Measurements from ENCODE around the gene ZNF638. TPM values are rescaled to one million over a fixed set of nuclear protein-coding genes. Genes with fewer than 3 reads are reported as not detected.

ZNF638 gene
- total and polyA plus RNA-seq, 2 of the 4 experiments (the other 2 are of a cell fraction), result 46.4 to 129 TPM

GRCh38 chr2:71291398-71291797, 40.2 kb upstream of the ZNF638 start:
- no peaks in the 10 kb centered on the region for H4K20me1 ChIP-seq (ENCODE audit: insufficient read depth, low read length)
- no TSS peak for BruUV-seq (replicated peaks)
- no peak overlapping the region for H3K23ac ChIP-seq (ENCODE audit: low read depth, low read length)
- no peaks in the 10 kb centered on the region for H3K36me3 ChIP-seq (ENCODE audit: control insufficient read depth, insufficient read depth, low read length)
- no peak overlapping the region for H2BK15ac ChIP-seq (ENCODE audit: low read depth, low read length)
- no peak overlapping the region for H3K4me2 ChIP-seq (ENCODE audit: low read depth, low read length)
- intact Hi-C loops (cut with micrococcal nuclease) (no loop called here), in situ Hi-C loops (cut with MboI; ENCODE audit: low sequenced_read_pairs) (no loop called here), dilution Hi-C loops (cut with HindIII; ENCODE audit: low sequenced_read_pairs, unreplicated experiment) (no loop called here)
- H3K79me1 ChIP-seq (ENCODE audit: low read depth in 1 of 2, low read length in 2 of 2), result no peaks in the 10 kb centered on the region
- CTCF ChIA-PET, result no interaction called here
- H3K9me1 ChIP-seq (ENCODE audit: insufficient read depth, low read length), result no peaks in the 10 kb centered on the region
- H3K4me3 ChIP-seq (ENCODE audit: insufficient read depth, low read depth, low read length), result no peak overlapping the region
- H4K91ac ChIP-seq (ENCODE audit: insufficient read depth, low read depth, low read length), result no peak overlapping the region
- H3K27ac ChIP-seq (ENCODE audit: insufficient read depth, low read length), result no peak overlapping the region
- H3K4ac ChIP-seq (ENCODE audit: low read depth, low read length), result no peak overlapping the region
- H3K9me3 ChIP-seq (ENCODE audit: control insufficient read depth, insufficient read depth, low read length), result no peaks in the 10 kb centered on the region
- TF ChIP-seq MXI1 (IDR thresholded peaks at IDR 0.05; ENCODE audit: borderline replicate concordance, low read depth, low read length) (no peak), SMC3 (IDR thresholded peaks at IDR 0.05; ENCODE audit: low read depth, low read length) (no peak), RFX5 (IDR thresholded peaks at IDR 0.05; ENCODE audit: low read depth, low read length) (no peak), RAD21 (IDR thresholded peaks at IDR 0.05; ENCODE audit: low read length) (no peak), NFE2L2 (IDR thresholded peaks at IDR 0.05; ENCODE audit: low read depth, low read length) (no peak), RCOR1 (IDR thresholded peaks at IDR 0.05; ENCODE audit: insufficient replicate concordance, low read length) (no peak), MAFK (IDR thresholded peaks at IDR 0.05; ENCODE audit: low read depth, low read length) (no peak), CTCF (conservative IDR thresholded peaks at IDR 0.05; ENCODE audit: low read depth, low read length) (no peak), FOS (IDR thresholded peaks at IDR 0.05; ENCODE audit: low read depth, low read length) (no peak), MAZ (IDR thresholded peaks at IDR 0.05; ENCODE audit: borderline replicate concordance, low read depth, low read length) (no peak), CEBPB (IDR thresholded peaks at IDR 0.05; ENCODE audit: low read depth, low read length) (no peak), BHLHE40 (IDR thresholded peaks at IDR 0.05; ENCODE audit: low read depth, low read length) (no peak), POLR2A (IDR thresholded peaks at IDR 0.05; ENCODE audit: low read depth, low read length) (no peak)
- TF ChIP-seq, protein P1, sequence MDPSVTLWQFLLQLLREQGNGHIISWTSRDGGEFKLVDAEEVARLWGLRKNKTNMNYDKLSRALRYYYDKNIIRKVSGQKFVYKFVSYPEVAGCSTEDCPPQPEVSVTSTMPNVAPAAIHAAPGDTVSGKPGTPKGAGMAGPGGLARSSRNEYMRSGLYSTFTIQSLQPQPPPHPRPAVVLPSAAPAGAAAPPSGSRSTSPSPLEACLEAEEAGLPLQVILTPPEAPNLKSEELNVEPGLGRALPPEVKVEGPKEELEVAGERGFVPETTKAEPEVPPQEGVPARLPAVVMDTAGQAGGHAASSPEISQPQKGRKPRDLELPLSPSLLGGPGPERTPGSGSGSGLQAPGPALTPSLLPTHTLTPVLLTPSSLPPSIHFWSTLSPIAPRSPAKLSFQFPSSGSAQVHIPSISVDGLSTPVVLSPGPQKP (IDR thresholded peaks at IDR 0.05; ENCODE audit: borderline replicate concordance, low read depth, low read length), result no peak
- TF ChIP-seq, protein P2, sequence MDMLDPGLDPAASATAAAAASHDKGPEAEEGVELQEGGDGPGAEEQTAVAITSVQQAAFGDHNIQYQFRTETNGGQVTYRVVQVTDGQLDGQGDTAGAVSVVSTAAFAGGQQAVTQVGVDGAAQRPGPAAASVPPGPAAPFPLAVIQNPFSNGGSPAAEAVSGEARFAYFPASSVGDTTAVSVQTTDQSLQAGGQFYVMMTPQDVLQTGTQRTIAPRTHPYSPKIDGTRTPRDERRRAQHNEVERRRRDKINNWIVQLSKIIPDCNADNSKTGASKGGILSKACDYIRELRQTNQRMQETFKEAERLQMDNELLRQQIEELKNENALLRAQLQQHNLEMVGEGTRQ (IDR thresholded peaks at IDR 0.05; ENCODE audit: low read depth, low read length), result no peak
- no peak overlapping the region for H2BK20ac ChIP-seq (ENCODE audit: low read depth, low read length)
- no peak overlapping the region for H3K56ac ChIP-seq (ENCODE audit: extremely low read depth, insufficient read depth, low read length)
- peaks cover 3% of the 10 kb centered on the region for H3K27me3 ChIP-seq (ENCODE audit: control insufficient read depth, insufficient read depth, low read length)
- H2AFZ ChIP-seq (replicated peaks; ENCODE audit: low read length, poor library complexity), result no peak overlapping the region
- no peak overlapping the region for H4K5ac ChIP-seq (ENCODE audit: low read depth, low read length)
- no peaks in the 10 kb centered on the region for H3K4me1 ChIP-seq (ENCODE audit: control insufficient read depth, insufficient read depth, low read length)
- DNase-seq (no peak), ATAC-seq (ENCODE audit: low read depth) (no peak)
- no peak overlapping the region for H2BK120ac ChIP-seq (ENCODE audit: low read depth, low read length)
- H4K8ac ChIP-seq (ENCODE audit: low read depth in 2 of 2, low read length in 2 of 2), result no peak overlapping the region
- no peak overlapping the region for H2BK5ac ChIP-seq (ENCODE audit: low read depth, low read length, poor library complexity, severe bottlenecking)
- H2AK9ac ChIP-seq (replicated peaks; ENCODE audit: low read depth, low read length, poor library complexity), result no peak overlapping the region
- H3K18ac ChIP-seq (ENCODE audit: low read depth, low read length), result no peak overlapping the region
- H3K14ac ChIP-seq (replicated peaks; ENCODE audit: low read depth, low read length), result no peak overlapping the region
- no peak overlapping the region for H2AK5ac ChIP-seq (ENCODE audit: low read depth, low read length)
- POLR2A ChIA-PET (ENCODE audit: unreplicated experiment), result no interaction called here
- no peak overlapping the region for H3K9ac ChIP-seq (ENCODE audit: low read depth, low read length)
- WGBS, 2 experiments (ENCODE audit: extremely low coverage in 2 of 2, insufficient read length in 1 of 2), result no CpG with 5 or more reads among the region's 4 CpGs

All from IMR-90 (cell line).